Vagina (tissue), 2 donors: ENCODE results near the gene MOGAT1.

ENCODE experiments used
- POLR2A ChIP-seq, 2 donors: fragments of 450-650 bp; IDR thresholded peaks; one replicate each; pipeline ENCODE4 v1.6.1; 2017; ENCODE audit warnings: antibody characterized with exemption in 2 of 2, mild to moderate bottlenecking in 2 of 2, moderate library complexity in 2 of 2
- POLR2AphosphoS5 ChIP-seq, 2 donors: sonication (generic); formaldehyde crosslinking; IDR thresholded peaks; one replicate each; pipeline ENCODE4 v1.9.0; 2017; ENCODE audit warnings: antibody characterized with exemption in 2 of 2, mild to moderate bottlenecking in 2 of 2, low read depth in 1 of 2; ENCODE audit not compliant: insufficient read depth in 1 of 2
- TF ChIP-seq, protein P1 (sequence below), 3 experiments: fragments of 450-650 bp in 2 of 3; fragments of 200-600 bp in 1 of 3; sonication (generic) in 1 of 3; IDR thresholded peaks; one replicate each; pipeline ENCODE4 v1.5.1; 2017 to 2019; ENCODE audit warnings: antibody characterized with exemption in 3 of 3, mild to moderate bottlenecking in 2 of 3, moderate library complexity in 2 of 3

DNA sequence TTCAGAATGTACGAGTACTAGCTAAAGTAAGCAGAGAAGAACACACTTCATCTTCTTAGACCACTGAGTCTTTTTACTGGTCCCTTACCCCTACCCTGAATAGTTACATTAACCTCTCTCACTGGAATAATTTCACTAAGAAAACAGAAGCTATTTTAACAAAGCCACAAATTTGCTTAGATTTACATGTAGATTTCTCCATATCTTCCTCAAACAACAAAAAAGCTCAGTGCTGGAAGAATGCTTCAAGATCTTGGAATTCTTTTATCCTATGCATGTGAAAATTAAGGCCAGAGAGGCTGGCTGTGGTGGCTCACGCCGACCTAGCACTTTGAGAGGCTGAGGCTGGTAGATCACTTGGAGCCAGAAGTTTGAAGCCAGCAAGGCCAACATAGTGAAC, 35.2 kb downstream of the MOGAT1 start:
- TF ChIP-seq, protein P1, sequence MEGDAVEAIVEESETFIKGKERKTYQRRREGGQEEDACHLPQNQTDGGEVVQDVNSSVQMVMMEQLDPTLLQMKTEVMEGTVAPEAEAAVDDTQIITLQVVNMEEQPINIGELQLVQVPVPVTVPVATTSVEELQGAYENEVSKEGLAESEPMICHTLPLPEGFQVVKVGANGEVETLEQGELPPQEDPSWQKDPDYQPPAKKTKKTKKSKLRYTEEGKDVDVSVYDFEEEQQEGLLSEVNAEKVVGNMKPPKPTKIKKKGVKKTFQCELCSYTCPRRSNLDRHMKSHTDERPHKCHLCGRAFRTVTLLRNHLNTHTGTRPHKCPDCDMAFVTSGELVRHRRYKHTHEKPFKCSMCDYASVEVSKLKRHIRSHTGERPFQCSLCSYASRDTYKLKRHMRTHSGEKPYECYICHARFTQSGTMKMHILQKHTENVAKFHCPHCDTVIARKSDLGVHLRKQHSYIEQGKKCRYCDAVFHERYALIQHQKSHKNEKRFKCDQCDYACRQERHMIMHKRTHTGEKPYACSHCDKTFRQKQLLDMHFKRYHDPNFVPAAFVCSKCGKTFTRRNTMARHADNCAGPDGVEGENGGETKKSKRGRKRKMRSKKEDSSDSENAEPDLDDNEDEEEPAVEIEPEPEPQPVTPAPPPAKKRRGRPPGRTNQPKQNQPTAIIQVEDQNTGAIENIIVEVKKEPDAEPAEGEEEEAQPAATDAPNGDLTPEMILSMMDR (IDR thresholded peaks at IDR 0.05), result no peak
- TF ChIP-seq POLR2A (IDR thresholded peaks at IDR 0.05) (no peak), POLR2AphosphoS5 (IDR thresholded peaks at IDR 0.05; ENCODE audit: insufficient read depth in 1 of 2, low read depth in 1 of 2) (no peak)
